Endothelial cell of hepatic sinusoid (primary cell): ENCODE results near the gene TRANK1.
"Not testable (repeated sequence)": the region's sequence is repeated elsewhere in the genome, so short reads cannot be mapped to it uniquely, and the experiment has no call there.

ENCODE experiments used
- in situ Hi-C: cut with HindIII; loops from 2 replicates; pipeline ENCODE4 v1.10.0; 2017; ENCODE audit warnings: low sequenced_read_pairs

TRANK1 gene

GRCh38 chr3:36894914-36895313 is 49.9 kb downstream of the TRANK1 start:
- in situ Hi-C loops: no loop called here

- in situ Hi-C loops: no loop called here
Observed at GRCh38 chr3:36893826-36894225, 51.0 kb downstream of the TRANK1 start.

- in situ Hi-C loops: no loop called here
Observed at GRCh38 chr3:36893137-36893557, 51.7 kb downstream of the TRANK1 start.

GRCh38 chr3:36892457-36893136 is 52.3 kb downstream of the TRANK1 start:
- in situ Hi-C loops: no loop called here

GRCh38 chr3:36891701-36892160 is 53.1 kb downstream of the TRANK1 start:
- in situ Hi-C loops: no loop called here

GRCh38 chr3:36891097-36891496 is 53.8 kb downstream of the TRANK1 start:
- in situ Hi-C loops: not testable (repeated sequence)

- in situ Hi-C loops: no loop called here
Observed at GRCh38 chr3:36890261-36890660, 54.6 kb downstream of the TRANK1 start.

GRCh38 chr3:36881735-36882134 is 63.1 kb downstream of the TRANK1 start:
- in situ Hi-C loops: no loop called here

- in situ Hi-C loops: not testable (repeated sequence)
Observed at GRCh38 chr3:36879842-36880241, 65.0 kb downstream of the TRANK1 start.

- in situ Hi-C loops: no loop called here
Observed at GRCh38 chr3:36877930-36878685, 66.7 kb downstream of the TRANK1 start.

GRCh38 chr3:36876181-36876936 is 68.5 kb downstream of the TRANK1 start:
- in situ Hi-C loops: no loop called here

- in situ Hi-C loops: no loop called here
Observed at GRCh38 chr3:36875397-36875796, 69.5 kb downstream of the TRANK1 start.

- in situ Hi-C loops: no loop called here
Observed at GRCh38 chr3:36874424-36874823, 70.4 kb downstream of the TRANK1 start.

GRCh38 chr3:36871379-36872126 is 73.3 kb downstream of the TRANK1 start:
- in situ Hi-C loops: no loop called here

GRCh38 chr3:36868614-36869436 is 76.0 kb downstream of the TRANK1 start:
- in situ Hi-C loops: no loop called here

- in situ Hi-C loops: no loop called here
Observed at GRCh38 chr3:36867810-36868209, 77.0 kb downstream of the TRANK1 start.

- in situ Hi-C loops: no loop called here
Observed at GRCh38 chr3:36866368-36866767, 78.5 kb downstream of the TRANK1 start.

GRCh38 chr3:36864180-36865053 is 80.4 kb downstream of the TRANK1 start:
- in situ Hi-C loops: no loop called here
